ENCODE results near the gene SERPINB10. TPM values are rescaled to one million over a fixed set of nuclear protein-coding genes. Genes with fewer than 3 reads are reported as not detected.

SERPINB10 gene
- total RNA-seq, 1 experiment from 2014 or later: not detected

DNA sequence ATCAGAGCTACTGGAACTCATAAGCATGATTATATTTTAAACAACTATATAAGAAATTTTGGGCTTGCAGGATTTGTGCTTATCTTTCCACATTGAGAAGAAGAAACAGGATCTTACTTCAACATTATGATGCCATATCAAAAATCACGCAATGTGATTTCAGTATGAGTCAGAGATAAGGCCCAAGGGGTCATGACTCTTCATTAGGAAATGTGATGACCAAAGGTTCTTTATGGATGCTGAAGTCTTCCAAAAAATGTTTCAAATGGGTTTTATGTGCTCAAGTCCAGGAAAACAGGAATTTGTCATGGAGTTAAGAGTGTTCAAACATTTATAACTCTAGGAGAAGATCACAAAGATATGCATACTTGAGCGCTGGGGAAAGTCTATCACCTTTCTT, 28.0 kb upstream of the SERPINB10 start:
- DNase-seq (ENCODE audit: low read depth, low spot score): no peak
- no peaks in the 10 kb centered on the region for H3K27me3 ChIP-seq (ENCODE audit: insufficient read depth, low read length)
- RAD21 ChIA-PET (ENCODE audit: low non-redundant PET in 1 of 2, low total read pairs in 2 of 2, uncharacterized antibody in 2 of 2, unreplicated experiment in 2 of 2): no interaction called here
- no peaks in the 10 kb centered on the region for H3K9me2 ChIP-seq (ENCODE audit: insufficient read depth)
- no peak for TF ChIP-seq EGR1 (IDR thresholded peaks at IDR 0.05; ENCODE audit: low read depth)
- no peak for TF ChIP-seq CBX3 (IDR thresholded peaks at IDR 0.05; ENCODE audit: low read depth)
- TF ChIP-seq ELF1 (IDR thresholded peaks at IDR 0.05; ENCODE audit: borderline replicate concordance, low read depth): no peak
- TF ChIP-seq, protein P1, sequence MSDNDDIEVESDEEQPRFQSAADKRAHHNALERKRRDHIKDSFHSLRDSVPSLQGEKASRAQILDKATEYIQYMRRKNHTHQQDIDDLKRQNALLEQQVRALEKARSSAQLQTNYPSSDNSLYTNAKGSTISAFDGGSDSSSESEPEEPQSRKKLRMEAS (IDR thresholded peaks at IDR 0.05): no peak
- TF ChIP-seq CEBPB (IDR thresholded peaks at IDR 0.05; ENCODE audit: low read depth): peak; percentile 30; the same call in 1 of the 2 replicates
- no peak for TF ChIP-seq POLR2A (IDR thresholded peaks at IDR 0.05; ENCODE audit: borderline replicate concordance, extremely low read depth, insufficient read depth, insufficient read length)
- TF ChIP-seq SRF (IDR thresholded peaks at IDR 0.05; ENCODE audit: low read depth): no peak
- TF ChIP-seq RAD21 (IDR thresholded peaks at IDR 0.05; ENCODE audit: low read depth): no peak
- TF ChIP-seq FOSL1 (IDR thresholded peaks at IDR 0.05; ENCODE audit: low read depth): peak; percentile 46; the same call in 1 of the 2 replicates
- ATAC-seq: no peak
- CTCF ChIA-PET: interaction anchor here (1.1 kb wide), 1 partner anchor 56 kb away, joined by 3 read pairs; no protein-coding TSS in a partner anchor
- H3K9ac ChIP-seq (ENCODE audit: low read length): no peak overlapping the region
- no TSS peak for BruUV-seq (replicated peaks)
- H3K4me1 ChIP-seq (ENCODE audit: control insufficient read depth in 1 of 2, insufficient read depth in 2 of 2, low read length in 2 of 2): peaks cover 0 to 16% of the 10 kb centered on the region in 2 experiments; a peak in 2 of 4 replicates
- H3K79me2 ChIP-seq (ENCODE audit: insufficient read depth, low read length): no peaks in the 10 kb centered on the region
- no peaks in the 10 kb centered on the region for H3K9me3 ChIP-seq (ENCODE audit: control insufficient read depth in 1 of 2, insufficient read depth in 1 of 2, low read depth in 1 of 2, low read length in 2 of 2)
- intact Hi-C loops (cut with micrococcal nuclease): no loop called here
- H2AFZ ChIP-seq (ENCODE audit: low read depth, low read length, poor library complexity, severe bottlenecking): no peak overlapping the region
- H3K4me3 ChIP-seq (replicated peaks in 1 of 2; ENCODE audit: low read depth in 1 of 2, low read length in 2 of 2): no peak overlapping the region
- no peaks in the 10 kb centered on the region for H4K20me1 ChIP-seq (ENCODE audit: insufficient read depth)
- no peak overlapping the region for H3K27ac ChIP-seq (ENCODE audit: low read depth, low read length)
- no peak overlapping the region for H3K4me2 ChIP-seq (ENCODE audit: low read length)
- POLR2A ChIA-PET: no interaction called here
- H3K36me3 ChIP-seq (ENCODE audit: control insufficient read depth in 1 of 2, insufficient read depth in 2 of 2, low read length in 2 of 2): no peaks in the 10 kb centered on the region

DNA sequence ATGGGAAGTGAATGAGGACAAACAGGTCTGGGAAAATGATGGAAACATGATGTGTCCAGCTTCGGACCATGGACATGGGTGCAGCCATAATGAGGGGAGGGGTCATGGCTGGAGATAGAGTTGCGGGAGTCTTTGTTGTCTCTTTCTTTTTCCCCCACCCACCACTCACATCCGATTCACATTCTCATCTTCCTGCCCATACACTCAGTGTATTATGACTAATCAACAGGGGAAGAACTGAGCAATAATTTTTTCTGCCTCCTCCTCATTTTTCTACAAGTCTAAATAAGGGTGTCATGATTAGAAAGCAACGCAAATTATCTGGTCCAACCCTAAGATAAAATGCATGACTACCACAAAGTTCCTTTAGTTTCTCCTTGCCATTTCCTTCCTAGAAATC, 25.9 kb upstream of the SERPINB10 start:
- no peak overlapping the region for H3K9ac ChIP-seq (ENCODE audit: low read length)
- H3K36me3 ChIP-seq (ENCODE audit: control insufficient read depth in 1 of 2, insufficient read depth in 2 of 2, low read length in 2 of 2): no peaks in the 10 kb centered on the region
- ChIA-PET POLR2A (no interaction called here), CTCF (no interaction called here), RAD21 (ENCODE audit: low non-redundant PET in 1 of 2, low total read pairs in 2 of 2, uncharacterized antibody in 2 of 2, unreplicated experiment in 2 of 2) (no interaction called here)
- no peak overlapping the region for H3K4me2 ChIP-seq (ENCODE audit: low read length)
- intact Hi-C loops (cut with micrococcal nuclease): no loop called here
- BruUV-seq (replicated peaks): no TSS peak
- H3K27me3 ChIP-seq (ENCODE audit: insufficient read depth, low read length): no peaks in the 10 kb centered on the region
- ATAC-seq: no peak
- H4K20me1 ChIP-seq (ENCODE audit: insufficient read depth): no peaks in the 10 kb centered on the region
- no peaks in the 10 kb centered on the region for H3K79me2 ChIP-seq (ENCODE audit: insufficient read depth, low read length)
- TF ChIP-seq, protein P1 (IDR thresholded peaks at IDR 0.05): no peak
- no peak for TF ChIP-seq EZH2phosphoT487 (IDR thresholded peaks at IDR 0.05; ENCODE audit: borderline replicate concordance)
- TF ChIP-seq, protein P2, sequence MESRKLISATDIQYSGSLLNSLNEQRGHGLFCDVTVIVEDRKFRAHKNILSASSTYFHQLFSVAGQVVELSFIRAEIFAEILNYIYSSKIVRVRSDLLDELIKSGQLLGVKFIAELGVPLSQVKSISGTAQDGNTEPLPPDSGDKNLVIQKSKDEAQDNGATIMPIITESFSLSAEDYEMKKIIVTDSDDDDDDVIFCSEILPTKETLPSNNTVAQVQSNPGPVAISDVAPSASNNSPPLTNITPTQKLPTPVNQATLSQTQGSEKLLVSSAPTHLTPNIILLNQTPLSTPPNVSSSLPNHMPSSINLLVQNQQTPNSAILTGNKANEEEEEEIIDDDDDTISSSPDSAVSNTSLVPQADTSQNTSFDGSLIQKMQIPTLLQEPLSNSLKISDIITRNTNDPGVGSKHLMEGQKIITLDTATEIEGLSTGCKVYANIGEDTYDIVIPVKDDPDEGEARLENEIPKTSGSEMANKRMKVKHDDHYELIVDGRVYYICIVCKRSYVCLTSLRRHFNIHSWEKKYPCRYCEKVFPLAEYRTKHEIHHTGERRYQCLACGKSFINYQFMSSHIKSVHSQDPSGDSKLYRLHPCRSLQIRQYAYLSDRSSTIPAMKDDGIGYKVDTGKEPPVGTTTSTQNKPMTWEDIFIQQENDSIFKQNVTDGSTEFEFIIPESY (IDR thresholded peaks at IDR 0.05; ENCODE audit: extremely low read depth, insufficient replicate concordance, low read length): no peak
- no peak for TF ChIP-seq POLR2A (IDR thresholded peaks at IDR 0.05; ENCODE audit: borderline replicate concordance, extremely low read depth, insufficient read depth, insufficient read length)
- no peak for TF ChIP-seq ZFX (IDR thresholded peaks at IDR 0.05)
- no peak overlapping the region for H3K27ac ChIP-seq (ENCODE audit: low read depth, low read length)
- no peaks in the 10 kb centered on the region for H3K9me3 ChIP-seq (ENCODE audit: control insufficient read depth in 1 of 2, insufficient read depth in 1 of 2, low read depth in 1 of 2, low read length in 2 of 2)
- peaks cover 0 to 16% of the 10 kb centered on the region in 2 experiments; a peak in 2 of 4 replicates for H3K4me1 ChIP-seq (ENCODE audit: control insufficient read depth in 1 of 2, insufficient read depth in 2 of 2, low read length in 2 of 2)
- no peak for DNase-seq (ENCODE audit: low read depth, low spot score)
- H3K9me2 ChIP-seq (ENCODE audit: insufficient read depth): no peaks in the 10 kb centered on the region
- no peak overlapping the region for H3K4me3 ChIP-seq (replicated peaks in 1 of 2; ENCODE audit: low read depth in 1 of 2, low read length in 2 of 2)
- no peak overlapping the region for H2AFZ ChIP-seq (ENCODE audit: low read depth, low read length, poor library complexity, severe bottlenecking)
